Panc1 (cell line): ENCODE data around the gene PPIP5K2. TPM values are rescaled to one million over a fixed set of nuclear protein-coding genes. Genes with fewer than 3 reads are reported as not detected.

Experiments
- ATAC-seq: fragments of 200-7000 bp; cut with Tn5 transposase; 2 replicates; pipeline ENCODE4 v1.9.1; 2020; ENCODE audit warnings: mild to moderate bottlenecking, moderate library complexity
- BruUV-seq: library from RNA; stranded (reverse); fragments of 400-500 nt; replicated peaks from 2 replicates; lab custom pipeline; 2021; lab: Mats Ljungman, UMichigan
- CTCF ChIA-PET: fragments of 300-600 bp; sonication (Branson Sonifier 250); formaldehyde crosslinking; loops from one replicate; lab custom pipeline; 2022; ENCODE audit warnings: antibody characterized with exemption; lab: Charles Lee
- POLR2A ChIA-PET: fragments of 300-600 bp; sonication (Branson Sonifier 250); formaldehyde crosslinking; loops from one replicate; lab custom pipeline; 2022; ENCODE audit warnings: antibody characterized with exemption; lab: Charles Lee
- DNase-seq: peaks from one replicate; pipeline ENCODE4 v3.0.0-alpha.2; 2010; ENCODE audit warnings: low read depth, low spot score
- H3K27ac ChIP-seq: 2 replicates; pipeline ENCODE4 v1.5.1; 2011; ENCODE audit warnings: mild to moderate bottlenecking, low read length, inconsistent platforms
- H3K27me3 ChIP-seq: fragments of 200-500 bp; sonication (Bioruptor generic); 2 replicates; pipeline ENCODE4 v1.6.0; 2014; ENCODE audit warnings: low read length, inconsistent platforms; ENCODE audit not compliant: control insufficient read depth, insufficient read depth
- H3K36me3 ChIP-seq: fragments of 200-500 bp; sonication (Bioruptor generic); 2 replicates; pipeline ENCODE4 v1.5.1; 2014; ENCODE audit warnings: inconsistent platforms, mild to moderate bottlenecking, low read length, moderate library complexity; ENCODE audit not compliant: control insufficient read depth, insufficient read depth
- H3K4me1 ChIP-seq: 2 replicates; pipeline ENCODE4 v1.5.1; 2011; ENCODE audit warnings: inconsistent platforms, mild to moderate bottlenecking, low read length, moderate library complexity; ENCODE audit not compliant: control insufficient read depth, insufficient read depth
- H3K4me3 ChIP-seq, 2 experiments: 2 replicates each; pipeline ENCODE4 v1.5.1; 2011 to 2012; ENCODE audit warnings: low read depth in 2 of 2, low read length in 2 of 2, mild to moderate bottlenecking in 2 of 2, inconsistent platforms in 1 of 2, moderate library complexity in 1 of 2
- H3K9me3 ChIP-seq: fragments of 200-500 bp; sonication (Bioruptor generic); 2 replicates; pipeline ENCODE4 v1.5.1; 2014; ENCODE audit warnings: low read depth, mild to moderate bottlenecking, inconsistent platforms, low read length, moderate library complexity; ENCODE audit not compliant: control insufficient read depth, insufficient read depth
- POLR2AphosphoS5 ChIP-seq: IDR thresholded peaks from 2 replicates; pipeline ENCODE4 v1.6.1; 2012; ENCODE audit warnings: mild to moderate bottlenecking, low read depth, low read length, moderate library complexity
- SIN3A ChIP-seq: IDR thresholded peaks from 2 replicates; pipeline ENCODE4 v1.6.1; 2012; ENCODE audit warnings: low read depth, mild to moderate bottlenecking, low read length, moderate library complexity, borderline replicate concordance; ENCODE audit not compliant: insufficient read depth
- TCF7L2 ChIP-seq: IDR thresholded peaks from 2 replicates; pipeline ENCODE4 v1.6.1; 2011; ENCODE audit warnings: mild to moderate bottlenecking, low read depth, low read length, inconsistent platforms
- in situ Hi-C: cut with HindIII; loops from 2 replicates; pipeline ENCODE4 v1.10.0; 2016; ENCODE audit warnings: low sequenced_read_pairs, low pct_unique_long_range_greater_than_20kb
- intact Hi-C: fragments of 100-400 bp; cut with micrococcal nuclease; formaldehyde crosslinking; loops from one replicate; pipeline ENCODE4 v1.10.0; 2022; ENCODE audit not compliant: unreplicated experiment
- total RNA-seq: library from RNA; stranded (reverse); gene quantifications from one replicate; pipeline ENCODE4 v1.2.1, GENCODE V29; 2021; ENCODE audit not compliant: unreplicated experiment
- TF ChIP-seq, protein P1 (sequence below), 2 experiments: IDR thresholded peaks; 2 replicates each; pipeline ENCODE4 v1.6.1; 2011 to 2012; ENCODE audit warnings: low read depth in 2 of 2, control low read depth in 1 of 2, low read length in 1 of 2, mild to moderate bottlenecking in 1 of 2, moderate library complexity in 1 of 2; ENCODE audit not compliant: insufficient read depth in 1 of 2
- TF ChIP-seq, protein P2 (sequence below): fragments of 450-650 bp; IDR thresholded peaks from 2 replicates; pipeline ENCODE4 v1.5.1; 2017; ENCODE audit warnings: mild to moderate bottlenecking

The PPIP5K2 gene
- total RNA-seq, 1 experiment from 2014 or later: 56.8 TPM

DNA sequence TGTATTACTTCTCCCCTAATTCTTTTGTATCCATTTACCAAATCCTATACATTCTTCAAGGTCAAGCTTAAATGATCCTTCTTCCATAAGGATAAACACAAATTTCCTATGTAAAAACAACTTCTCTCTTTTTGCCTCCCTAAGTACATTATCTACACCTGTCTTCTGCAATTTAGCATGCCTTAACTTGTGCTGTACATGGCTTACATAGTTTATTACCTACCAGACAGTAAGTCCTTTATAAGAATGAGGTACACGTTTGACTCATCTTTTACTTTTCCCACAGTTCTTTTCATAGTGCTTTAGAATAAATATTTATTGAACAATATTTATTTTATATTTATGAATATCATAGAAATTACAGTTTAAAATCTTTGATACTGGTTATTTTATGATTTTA lies 33.6 kb upstream of the PPIP5K2 start:
- no peak for DNase-seq
- POLR2A ChIA-PET: no interaction called here
- ATAC-seq: no peak
- CTCF ChIA-PET: no interaction called here
- intact Hi-C loops: no loop called here
- Histone ChIP-seq H3K4me1 (no peaks in the 10 kb centered on the region), H3K4me3 (no peak overlapping the region), H3K9me3 (no peaks in the 10 kb centered on the region; the same call in 1 of the 2 replicates), H3K27me3 (no peaks in the 10 kb centered on the region), H3K27ac (no peak overlapping the region), H3K36me3 (no peaks in the 10 kb centered on the region)
- no TSS peak for BruUV-seq
- TF ChIP-seq TCF7L2 (no peak), POLR2AphosphoS5 (no peak), SIN3A (no peak)
- TF ChIP-seq, protein P1, sequence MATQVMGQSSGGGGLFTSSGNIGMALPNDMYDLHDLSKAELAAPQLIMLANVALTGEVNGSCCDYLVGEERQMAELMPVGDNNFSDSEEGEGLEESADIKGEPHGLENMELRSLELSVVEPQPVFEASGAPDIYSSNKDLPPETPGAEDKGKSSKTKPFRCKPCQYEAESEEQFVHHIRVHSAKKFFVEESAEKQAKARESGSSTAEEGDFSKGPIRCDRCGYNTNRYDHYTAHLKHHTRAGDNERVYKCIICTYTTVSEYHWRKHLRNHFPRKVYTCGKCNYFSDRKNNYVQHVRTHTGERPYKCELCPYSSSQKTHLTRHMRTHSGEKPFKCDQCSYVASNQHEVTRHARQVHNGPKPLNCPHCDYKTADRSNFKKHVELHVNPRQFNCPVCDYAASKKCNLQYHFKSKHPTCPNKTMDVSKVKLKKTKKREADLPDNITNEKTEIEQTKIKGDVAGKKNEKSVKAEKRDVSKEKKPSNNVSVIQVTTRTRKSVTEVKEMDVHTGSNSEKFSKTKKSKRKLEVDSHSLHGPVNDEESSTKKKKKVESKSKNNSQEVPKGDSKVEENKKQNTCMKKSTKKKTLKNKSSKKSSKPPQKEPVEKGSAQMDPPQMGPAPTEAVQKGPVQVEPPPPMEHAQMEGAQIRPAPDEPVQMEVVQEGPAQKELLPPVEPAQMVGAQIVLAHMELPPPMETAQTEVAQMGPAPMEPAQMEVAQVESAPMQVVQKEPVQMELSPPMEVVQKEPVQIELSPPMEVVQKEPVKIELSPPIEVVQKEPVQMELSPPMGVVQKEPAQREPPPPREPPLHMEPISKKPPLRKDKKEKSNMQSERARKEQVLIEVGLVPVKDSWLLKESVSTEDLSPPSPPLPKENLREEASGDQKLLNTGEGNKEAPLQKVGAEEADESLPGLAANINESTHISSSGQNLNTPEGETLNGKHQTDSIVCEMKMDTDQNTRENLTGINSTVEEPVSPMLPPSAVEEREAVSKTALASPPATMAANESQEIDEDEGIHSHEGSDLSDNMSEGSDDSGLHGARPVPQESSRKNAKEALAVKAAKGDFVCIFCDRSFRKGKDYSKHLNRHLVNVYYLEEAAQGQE (IDR thresholded peaks at IDR 0.05; ENCODE audit: insufficient read depth in 1 of 2, low read depth in 2 of 2, low read length in 1 of 2): no peak
- TF ChIP-seq, protein P2, sequence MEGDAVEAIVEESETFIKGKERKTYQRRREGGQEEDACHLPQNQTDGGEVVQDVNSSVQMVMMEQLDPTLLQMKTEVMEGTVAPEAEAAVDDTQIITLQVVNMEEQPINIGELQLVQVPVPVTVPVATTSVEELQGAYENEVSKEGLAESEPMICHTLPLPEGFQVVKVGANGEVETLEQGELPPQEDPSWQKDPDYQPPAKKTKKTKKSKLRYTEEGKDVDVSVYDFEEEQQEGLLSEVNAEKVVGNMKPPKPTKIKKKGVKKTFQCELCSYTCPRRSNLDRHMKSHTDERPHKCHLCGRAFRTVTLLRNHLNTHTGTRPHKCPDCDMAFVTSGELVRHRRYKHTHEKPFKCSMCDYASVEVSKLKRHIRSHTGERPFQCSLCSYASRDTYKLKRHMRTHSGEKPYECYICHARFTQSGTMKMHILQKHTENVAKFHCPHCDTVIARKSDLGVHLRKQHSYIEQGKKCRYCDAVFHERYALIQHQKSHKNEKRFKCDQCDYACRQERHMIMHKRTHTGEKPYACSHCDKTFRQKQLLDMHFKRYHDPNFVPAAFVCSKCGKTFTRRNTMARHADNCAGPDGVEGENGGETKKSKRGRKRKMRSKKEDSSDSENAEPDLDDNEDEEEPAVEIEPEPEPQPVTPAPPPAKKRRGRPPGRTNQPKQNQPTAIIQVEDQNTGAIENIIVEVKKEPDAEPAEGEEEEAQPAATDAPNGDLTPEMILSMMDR: no peak
- in situ Hi-C loops: no loop called here

DNA sequence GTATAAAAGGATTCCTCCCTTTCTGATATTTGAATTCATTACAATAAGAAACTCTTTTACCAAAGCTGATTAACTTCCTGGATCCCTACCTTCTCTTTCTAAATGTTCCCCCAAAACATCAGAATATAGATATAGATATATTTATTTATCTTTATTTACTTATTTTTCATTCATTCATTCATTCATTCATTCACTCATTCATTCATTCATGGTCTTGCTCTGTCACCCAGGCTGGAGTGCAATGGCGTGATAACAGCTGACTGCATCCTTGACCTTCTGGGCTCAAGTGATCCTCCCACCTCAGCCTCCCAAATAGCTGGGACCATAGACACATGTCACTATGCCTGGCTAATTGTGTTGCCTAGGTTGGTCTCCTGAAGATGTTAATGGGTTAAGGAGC lies 30.8 kb upstream of the PPIP5K2 start:
- CTCF ChIA-PET: no interaction called here
- in situ Hi-C loops: no loop called here
- H3K27ac ChIP-seq: no peak overlapping the region

More for the DNA sequence above, 30.8 kb upstream of the PPIP5K2 start:
- no TSS peak for BruUV-seq
- Histone ChIP-seq H3K4me3 (no peak overlapping the region), H3K4me1 (no peaks in the 10 kb centered on the region), H3K9me3 (no peaks in the 10 kb centered on the region), H3K27me3 (no peaks in the 10 kb centered on the region), H3K36me3 (no peaks in the 10 kb centered on the region)
- DNase-seq (no peak), ATAC-seq (no peak)
- intact Hi-C loops: no loop called here
- TF ChIP-seq TCF7L2 (no peak), SIN3A (no peak), POLR2AphosphoS5 (no peak)
- TF ChIP-seq, protein P2: no peak
- TF ChIP-seq, protein P1 (IDR thresholded peaks at IDR 0.05; ENCODE audit: insufficient read depth in 1 of 2, low read depth in 2 of 2, low read length in 1 of 2): no peak
- POLR2A ChIA-PET: no interaction called here
